Colon (tissue), 2 donors: ENCODE measurements around the gene GPR146.

Source experiments
- FAIRE-seq: peaks from 2 replicates; lab custom pipeline; 2012; peaks lifted over from hg19 to GRCh38; lab: Jason Lieb, UNC
- donor health status: control.
- donor health status: control.

Gene GPR146

GRCh38 chr7:1078519-1078918, 34.2 kb downstream of the GPR146 start:
- no peak for FAIRE-seq

GRCh38 chr7:1078985-1079384, 34.6 kb downstream of the GPR146 start:
- no peak for FAIRE-seq

GRCh38 chr7:1079546-1079945, 35.2 kb downstream of the GPR146 start:
- FAIRE-seq: no peak

GRCh38 chr7:1080252-1080920, 36.0 kb downstream of the GPR146 start:
- FAIRE-seq: no peak

- FAIRE-seq: no peak
These were observed 36.5 kb downstream of the GPR146 start for GRCh38 chr7:1080921-1081255.

- no peak for FAIRE-seq
These were observed 37.0 kb downstream of the GPR146 start for GRCh38 chr7:1081336-1081735.

- FAIRE-seq: no peak
These were observed 37.6 kb downstream of the GPR146 start for GRCh38 chr7:1081931-1082401.

- FAIRE-seq: no peak
These were observed 39.6 kb downstream of the GPR146 start for GRCh38 chr7:1083729-1084657.

GRCh38 chr7:1085266-1085665, 40.9 kb downstream of the GPR146 start:
- no peak for FAIRE-seq

GRCh38 chr7:1085910-1086421, 41.6 kb downstream of the GPR146 start:
- FAIRE-seq: no peak

- FAIRE-seq: no peak
These were observed 42.5 kb downstream of the GPR146 start for GRCh38 chr7:1086588-1087464.

GRCh38 chr7:1087465-1087814, 43.1 kb downstream of the GPR146 start:
- FAIRE-seq: no peak

GRCh38 chr7:1087952-1088920, 43.9 kb downstream of the GPR146 start, which contains the start of gene GPER1:
Gene GPER1 (plus strand): TSS chr7:1088113. CDS start chr7:1091729, 3,616 bp downstream.
- FAIRE-seq: no peak

GRCh38 chr7:1090236-1090635, 45.9 kb downstream of the GPR146 start:
- FAIRE-seq: no peak

GRCh38 chr7:1090686-1091643, 46.6 kb downstream of the GPR146 start:
- no peak for FAIRE-seq

GRCh38 chr7:1091644-1092027, 47.3 kb downstream of the GPR146 start:
- no peak for FAIRE-seq

GRCh38 chr7:1092161-1092632, 47.9 kb downstream of the GPR146 start:
- no peak for FAIRE-seq

- no peak for FAIRE-seq
These were observed 48.6 kb downstream of the GPR146 start for GRCh38 chr7:1092806-1093501.

- FAIRE-seq: no peak
These were observed 49.1 kb downstream of the GPR146 start for GRCh38 chr7:1093502-1093843.
